AG04449 (cell line): ENCODE data around the gene GLS.
"Not testable (repeated sequence)": the region's sequence is repeated elsewhere in the genome, so short reads cannot be mapped to it uniquely, and the experiment has no call there.

Experiments
- CTCF ChIA-PET: fragments of 350-600 bp; formaldehyde crosslinking; extraction: SDS; loops from one replicate; lab custom pipeline; 2021; ENCODE audit warnings: antibody characterized with exemption; lab: Yijun Ruan, JAX
- POLR2A ChIA-PET: fragments of 400-600, 350-600 bp; formaldehyde crosslinking; extraction: SDS; loops from one replicate; lab custom pipeline; 2020; ENCODE audit warnings: antibody characterized with exemption, inconsistent platforms; lab: Yijun Ruan, JAX
- DNase-seq: peaks from one replicate; pipeline ENCODE4 v3.0.0-alpha.2; 2010; ENCODE audit warnings: low read depth, low spot score
- H3K4me3 ChIP-seq: 2 replicates; pipeline ENCODE4 v1.5.1; 2011; ENCODE audit warnings: low read depth, mild to moderate bottlenecking, control low read depth, low read length
- TF ChIP-seq, protein P1 (sequence below): IDR thresholded peaks from one replicate; pipeline ENCODE4 v1.5.1; 2011; ENCODE audit warnings: mild to moderate bottlenecking, moderate library complexity, low read length, control low read depth, inconsistent platforms; ENCODE audit not compliant: insufficient read depth; ENCODE audit errors: missing control alignments

The GLS gene

DNA sequence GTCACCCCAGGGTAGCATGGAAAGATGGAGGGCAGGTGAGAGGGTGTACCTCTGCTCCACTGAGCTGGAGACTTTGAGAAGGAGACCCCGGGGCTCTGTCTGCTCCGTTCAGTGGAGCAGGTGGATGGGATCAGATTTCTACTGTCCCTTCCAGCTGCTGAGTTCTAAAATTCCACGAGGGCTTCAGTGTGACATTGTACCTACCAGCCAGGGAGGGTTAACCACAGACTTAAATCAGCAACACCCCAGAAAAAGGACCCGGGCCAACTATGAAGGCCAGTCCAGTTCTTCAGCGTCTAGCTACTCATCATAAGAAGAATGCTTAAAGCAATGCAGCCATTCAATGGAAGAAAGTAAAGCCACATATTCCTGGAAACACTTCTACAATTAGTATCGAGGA lies 109.5 kb downstream of the GLS start:
- H3K4me3 ChIP-seq = no peak overlapping the region
- CTCF ChIA-PET = interaction anchor here (0.9 to 1.6 kb wide), 4 partner anchors 14 to 166 kb away, joined by 3 to 5 read pairs (median 4); no protein-coding TSS in a partner anchor
- TF ChIP-seq, protein P1, sequence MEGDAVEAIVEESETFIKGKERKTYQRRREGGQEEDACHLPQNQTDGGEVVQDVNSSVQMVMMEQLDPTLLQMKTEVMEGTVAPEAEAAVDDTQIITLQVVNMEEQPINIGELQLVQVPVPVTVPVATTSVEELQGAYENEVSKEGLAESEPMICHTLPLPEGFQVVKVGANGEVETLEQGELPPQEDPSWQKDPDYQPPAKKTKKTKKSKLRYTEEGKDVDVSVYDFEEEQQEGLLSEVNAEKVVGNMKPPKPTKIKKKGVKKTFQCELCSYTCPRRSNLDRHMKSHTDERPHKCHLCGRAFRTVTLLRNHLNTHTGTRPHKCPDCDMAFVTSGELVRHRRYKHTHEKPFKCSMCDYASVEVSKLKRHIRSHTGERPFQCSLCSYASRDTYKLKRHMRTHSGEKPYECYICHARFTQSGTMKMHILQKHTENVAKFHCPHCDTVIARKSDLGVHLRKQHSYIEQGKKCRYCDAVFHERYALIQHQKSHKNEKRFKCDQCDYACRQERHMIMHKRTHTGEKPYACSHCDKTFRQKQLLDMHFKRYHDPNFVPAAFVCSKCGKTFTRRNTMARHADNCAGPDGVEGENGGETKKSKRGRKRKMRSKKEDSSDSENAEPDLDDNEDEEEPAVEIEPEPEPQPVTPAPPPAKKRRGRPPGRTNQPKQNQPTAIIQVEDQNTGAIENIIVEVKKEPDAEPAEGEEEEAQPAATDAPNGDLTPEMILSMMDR = no peak
- DNase-seq = no peak
- POLR2A ChIA-PET = no interaction called here

DNA sequence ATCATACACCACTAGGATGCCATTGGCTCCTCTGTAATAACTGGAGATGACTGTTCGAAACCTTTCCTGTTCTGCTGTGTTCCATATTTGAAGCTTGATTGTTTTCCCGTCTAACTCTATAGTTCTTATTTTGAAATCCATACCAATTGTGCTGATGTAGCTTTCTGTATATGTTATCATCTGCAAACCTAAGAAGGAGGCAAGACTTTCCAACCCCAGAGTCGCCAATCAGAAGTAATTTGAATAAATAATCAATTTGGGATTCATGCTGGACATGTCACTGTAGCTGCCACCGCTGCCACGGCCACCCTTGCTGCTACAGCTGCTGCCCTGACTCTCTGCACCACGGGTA lies 112.6 kb downstream of the GLS start:
- TF ChIP-seq, protein P1 = no peak
- no peak overlapping the region for H3K4me3 ChIP-seq
- DNase-seq = no peak
- CTCF ChIA-PET = no interaction called here
- POLR2A ChIA-PET = no interaction called here

DNA sequence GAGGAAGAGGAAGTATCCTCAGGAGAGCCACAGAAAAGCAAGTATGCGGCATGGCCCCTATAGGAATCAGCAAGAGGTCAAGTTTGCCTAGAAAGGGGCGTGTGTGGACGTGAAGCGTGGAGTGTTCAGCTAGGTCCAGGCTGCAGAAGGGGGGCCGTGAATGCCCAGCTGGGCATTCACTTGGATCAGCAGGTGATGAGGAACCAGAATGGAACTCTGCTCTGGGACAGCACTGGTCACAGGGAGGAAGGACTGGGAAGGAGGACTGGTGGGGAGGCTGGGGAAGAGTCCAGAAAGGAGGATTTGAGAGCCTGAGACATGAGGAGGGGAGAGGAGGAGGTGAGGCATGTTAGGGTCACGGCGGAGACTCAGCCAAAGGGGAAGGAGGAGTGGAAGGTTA lies 113.5 kb downstream of the GLS start:
- H3K4me3 ChIP-seq = no peak overlapping the region
- ChIA-PET CTCF (interaction anchor here (0.7 kb wide), 1 partner anchor 15 kb away, joined by 3 read pairs; no protein-coding TSS in a partner anchor), POLR2A (no interaction called here)
- DNase-seq = no peak
- TF ChIP-seq, protein P1 = no peak

DNA sequence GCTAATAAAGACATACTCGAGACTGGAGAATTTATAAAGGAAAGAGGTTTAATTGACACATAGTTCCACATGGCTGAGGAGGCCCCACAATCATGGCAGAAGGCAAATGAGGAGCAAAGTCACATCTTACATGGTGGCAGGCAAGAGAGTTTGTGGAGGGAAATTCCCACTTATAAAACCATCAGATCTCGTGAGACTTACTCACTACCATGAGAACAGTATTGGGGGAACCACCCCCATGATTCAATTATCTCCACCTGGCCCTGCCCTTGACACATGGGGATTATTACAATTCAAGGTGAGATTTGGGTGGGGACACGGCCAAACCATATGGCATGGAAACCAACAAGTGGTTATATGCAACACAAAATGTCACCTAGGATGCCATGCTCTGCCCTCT lies 114.7 kb downstream of the GLS start:
- CTCF ChIA-PET = interaction anchor here (2.1 kb wide), 1 partner anchor 19 kb away, joined by 5 read pairs; the partner anchor contains the start of gene STAT1
- H3K4me3 ChIP-seq, DNase-seq, POLR2A ChIA-PET: not testable (repeated sequence)

DNA sequence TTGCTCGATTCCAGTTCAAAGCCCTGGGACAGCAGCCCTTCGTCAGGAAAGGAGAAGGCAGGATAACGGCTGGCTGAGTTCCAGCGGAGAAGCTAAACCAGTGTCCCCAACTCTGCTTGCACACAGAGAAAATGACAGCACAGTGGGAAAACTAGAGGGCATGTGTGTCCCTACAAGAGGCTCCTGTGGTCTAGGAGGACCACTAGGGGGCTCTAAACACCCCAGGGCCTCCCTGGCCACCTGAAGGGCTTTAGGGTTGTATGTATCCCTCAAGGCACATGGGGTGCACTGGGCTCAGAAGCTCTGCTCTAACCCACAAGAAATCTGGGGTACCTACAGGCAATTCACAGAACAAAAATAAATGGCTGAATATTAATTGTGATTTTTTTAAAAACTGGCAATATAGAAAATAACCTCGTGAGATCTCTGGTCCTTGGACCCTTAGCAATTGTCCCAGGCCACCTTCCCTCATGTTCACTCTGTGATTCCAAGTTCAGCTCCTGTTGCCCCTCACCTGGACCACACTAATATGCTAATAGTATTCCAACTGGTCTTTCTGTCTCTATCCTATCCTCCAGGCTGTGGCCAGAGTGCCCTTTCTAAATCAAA lies 115.8 kb downstream of the GLS start:
- TF ChIP-seq, protein P1 = peak; percentile 70
- DNase-seq = no peak
- ChIA-PET POLR2A (no interaction called here), CTCF (interaction anchor here (0.8 to 3.0 kb wide), 20 partner anchors 8 to 162 kb away, joined by 3 to 24 read pairs (median 4); partner anchors contain the start of genes STAT1 and STAT4)
- no peak overlapping the region for H3K4me3 ChIP-seq

DNA sequence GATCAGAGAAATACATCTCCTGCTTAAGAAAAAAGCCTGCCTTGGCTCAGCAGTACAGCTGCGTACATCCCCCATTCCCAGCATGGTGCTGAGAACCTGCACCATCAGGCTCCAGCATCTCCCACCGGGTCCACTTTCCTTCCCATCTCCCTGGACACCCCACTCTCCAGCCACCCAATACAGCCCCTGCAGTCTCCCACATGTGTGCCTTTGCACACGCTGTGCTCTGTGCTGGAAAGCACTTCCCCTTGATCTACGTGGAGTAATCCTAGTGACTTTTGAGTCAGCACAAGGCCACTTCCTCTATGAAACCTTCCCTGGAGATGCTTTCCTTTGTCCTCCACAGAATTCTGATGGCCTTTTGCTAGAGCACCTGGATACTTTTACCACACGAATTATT lies 116.3 kb downstream of the GLS start:
- POLR2A ChIA-PET = no interaction called here
- TF ChIP-seq, protein P1 = no peak
- DNase-seq = no peak
- H3K4me3 ChIP-seq = no peak overlapping the region
- CTCF ChIA-PET = interaction anchor here (0.6 to 3.0 kb wide), 21 partner anchors 8 to 162 kb away, joined by 3 to 24 read pairs (median 4); partner anchors contain the start of genes STAT1 and STAT4
